ENCODE data around the gene PTEN. TPM values are rescaled to one million over a fixed set of nuclear protein-coding genes. Genes with fewer than 3 reads are reported as not detected.

PTEN gene
- polyA plus RNA-seq, 4 donors = 18.8 to 73.2 (median 27.7) TPM

GRCh38 chr10:87913156-87913921, 49.9 kb downstream of the PTEN start:
- no peaks in the 10 kb centered on the region for H3K4me1 ChIP-seq (ENCODE audit: control insufficient read depth in 3 of 3, insufficient read depth in 2 of 3, low read depth in 1 of 3, low read length in 2 of 3)
- DNase-seq = peak in 1 of 2 donors; percentile 42
- peaks cover 0 to 25% (median 2%) of the 10 kb centered on the region in 3 donors for H3K36me3 ChIP-seq (ENCODE audit: control insufficient read depth in 3 of 3, insufficient read depth in 2 of 3, low read depth in 1 of 3, low read length in 3 of 3)
- H3K27me3 ChIP-seq (ENCODE audit: control insufficient read depth in 3 of 3, insufficient read depth in 3 of 3, low read length in 3 of 3) = no peaks in the 10 kb centered on the region
- no peak overlapping the region for H3K27ac ChIP-seq (ENCODE audit: low read depth in 1 of 3, low read length in 2 of 3)
- WGBS, 3 donors = 94 to 97% (median 94%) methylated on average over 2 of the region's 2 CpGs
- H3K4me3 ChIP-seq (ENCODE audit: low read depth in 1 of 3, low read length in 3 of 3) = no peak overlapping the region
- no peak for FAIRE-seq
- peaks cover 0 to 29% of the 10 kb centered on the region in 2 donors for H3K9me3 ChIP-seq (ENCODE audit: control insufficient read depth in 2 of 2, insufficient read depth in 1 of 2, low read depth in 1 of 2, low read length in 1 of 2)

- WGBS, 3 donors = 91 to 94% (median 91%) methylated on average over 4 of the region's 4 CpGs
- H3K4me1 ChIP-seq (ENCODE audit: control insufficient read depth in 3 of 3, insufficient read depth in 2 of 3, low read depth in 1 of 3, low read length in 2 of 3) = no peaks in the 10 kb centered on the region
- peaks cover 0 to 23% of the 10 kb centered on the region in 2 donors for H3K9me3 ChIP-seq (ENCODE audit: control insufficient read depth in 2 of 2, insufficient read depth in 1 of 2, low read depth in 1 of 2, low read length in 1 of 2)
Measured at GRCh38 chr10:87915406-87915805, 52.0 kb downstream of the PTEN start.

GRCh38 chr10:87915989-87916388, 52.6 kb downstream of the PTEN start:
- no peak for FAIRE-seq
- Histone ChIP-seq H3K4me1 (ENCODE audit: control insufficient read depth in 3 of 3, insufficient read depth in 2 of 3, low read depth in 1 of 3, low read length in 2 of 3) (no peaks in the 10 kb centered on the region), H3K27me3 (ENCODE audit: control insufficient read depth in 3 of 3, insufficient read depth in 3 of 3, low read length in 3 of 3) (no peaks in the 10 kb centered on the region), H3K9me3 (ENCODE audit: control insufficient read depth in 2 of 2, insufficient read depth in 1 of 2, low read depth in 1 of 2, low read length in 1 of 2) (peaks cover 0 to 21% of the 10 kb centered on the region in 2 donors), H3K36me3 (ENCODE audit: control insufficient read depth in 3 of 3, insufficient read depth in 2 of 3, low read depth in 1 of 3, low read length in 3 of 3) (peaks cover 0 to 19% (median 0%) of the 10 kb centered on the region in 3 donors), H3K4me3 (ENCODE audit: low read depth in 1 of 3, low read length in 3 of 3) (no peak overlapping the region), H3K27ac (ENCODE audit: low read depth in 1 of 3, low read length in 2 of 3) (peak overlapping the region in 1 of 3 donors; percentile 64)
- WGBS, 3 donors = 79 to 89% (median 86%) methylated on average over 1 of the region's 1 CpG
- no peak for DNase-seq

More at GRCh38 chr10:87915406-87915805, 52.0 kb downstream of the PTEN start:
- Histone ChIP-seq H3K27me3 (ENCODE audit: control insufficient read depth in 3 of 3, insufficient read depth in 3 of 3, low read length in 3 of 3) (no peaks in the 10 kb centered on the region), H3K27ac (ENCODE audit: low read depth in 1 of 3, low read length in 2 of 3) (no peak overlapping the region), H3K4me3 (ENCODE audit: low read depth in 1 of 3, low read length in 3 of 3) (no peak overlapping the region), H3K36me3 (ENCODE audit: control insufficient read depth in 3 of 3, insufficient read depth in 2 of 3, low read depth in 1 of 3, low read length in 3 of 3) (peaks cover 0 to 19% (median 0%) of the 10 kb centered on the region in 3 donors)
- FAIRE-seq (no peak), DNase-seq (no peak)

DNA sequence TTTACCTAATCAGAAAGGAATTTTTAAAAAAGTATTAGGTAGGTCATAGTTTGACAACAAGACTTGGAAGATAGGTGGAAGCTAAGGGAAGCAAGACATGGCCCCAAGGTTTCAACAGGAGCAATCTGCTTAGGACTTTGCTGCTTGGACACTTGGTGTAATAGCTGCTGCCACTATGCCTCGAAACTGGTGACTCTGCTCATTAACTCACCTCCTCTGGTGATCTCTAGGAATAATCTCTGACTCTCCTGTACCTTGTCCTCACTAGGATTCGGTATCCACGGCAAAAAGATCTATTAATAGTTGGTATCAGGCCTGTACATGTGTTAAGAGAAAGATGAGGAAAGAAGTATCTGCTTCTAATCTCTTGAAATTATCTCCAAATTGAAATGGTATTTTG, 53.1 kb downstream of the PTEN start:
- Histone ChIP-seq H3K27me3 (ENCODE audit: control insufficient read depth in 3 of 3, insufficient read depth in 3 of 3, low read length in 3 of 3) (no peaks in the 10 kb centered on the region), H3K9me3 (ENCODE audit: control insufficient read depth in 2 of 2, insufficient read depth in 1 of 2, low read depth in 1 of 2, low read length in 1 of 2) (peaks cover 0 to 21% of the 10 kb centered on the region in 2 donors), H3K4me1 (ENCODE audit: control insufficient read depth in 3 of 3, insufficient read depth in 2 of 3, low read depth in 1 of 3, low read length in 2 of 3) (no peaks in the 10 kb centered on the region), H3K4me3 (ENCODE audit: low read depth in 1 of 3, low read length in 3 of 3) (no peak overlapping the region), H3K27ac (ENCODE audit: low read depth in 1 of 3, low read length in 2 of 3) (peak overlapping the region in 1 of 3 donors; percentile 64), H3K36me3 (ENCODE audit: control insufficient read depth in 3 of 3, insufficient read depth in 2 of 3, low read depth in 1 of 3, low read length in 3 of 3) (peaks cover 0 to 23% (median 0%) of the 10 kb centered on the region in 3 donors)
- WGBS, 3 donors = 75 to 79% (median 77%) methylated on average over 3 of the region's 3 CpGs
- FAIRE-seq (no peak), DNase-seq (peak; percentile 13 to 38)

GRCh38 chr10:87918254-87918859, 54.9 kb downstream of the PTEN start:
- H3K27ac ChIP-seq (ENCODE audit: low read depth in 1 of 3, low read length in 2 of 3) = no peak overlapping the region
- H3K27me3 ChIP-seq (ENCODE audit: control insufficient read depth in 3 of 3, insufficient read depth in 3 of 3, low read length in 3 of 3) = no peaks in the 10 kb centered on the region
- 35 to 59% (median 55%) methylated on average over 3 of the region's 3 CpGs for WGBS, 3 donors
- no peak overlapping the region for H3K4me3 ChIP-seq (ENCODE audit: low read depth in 1 of 3, low read length in 3 of 3)
- peaks cover 0 to 22% (median 0%) of the 10 kb centered on the region in 3 donors for H3K36me3 ChIP-seq (ENCODE audit: control insufficient read depth in 3 of 3, insufficient read depth in 2 of 3, low read depth in 1 of 3, low read length in 3 of 3)
- no peak for DNase-seq
- FAIRE-seq = peak; percentile 49
- H3K9me3 ChIP-seq (ENCODE audit: control insufficient read depth in 2 of 2, insufficient read depth in 1 of 2, low read depth in 1 of 2, low read length in 1 of 2) = peaks cover 0 to 16% of the 10 kb centered on the region in 2 donors
- H3K4me1 ChIP-seq (ENCODE audit: control insufficient read depth in 3 of 3, insufficient read depth in 2 of 3, low read depth in 1 of 3, low read length in 2 of 3) = no peaks in the 10 kb centered on the region

GRCh38 chr10:87920538-87920937, 57.1 kb downstream of the PTEN start:
- no peak for FAIRE-seq
- 96 to 100% (median 98%) methylated on average over 4 of the region's 4 CpGs for WGBS, 3 donors

DNA sequence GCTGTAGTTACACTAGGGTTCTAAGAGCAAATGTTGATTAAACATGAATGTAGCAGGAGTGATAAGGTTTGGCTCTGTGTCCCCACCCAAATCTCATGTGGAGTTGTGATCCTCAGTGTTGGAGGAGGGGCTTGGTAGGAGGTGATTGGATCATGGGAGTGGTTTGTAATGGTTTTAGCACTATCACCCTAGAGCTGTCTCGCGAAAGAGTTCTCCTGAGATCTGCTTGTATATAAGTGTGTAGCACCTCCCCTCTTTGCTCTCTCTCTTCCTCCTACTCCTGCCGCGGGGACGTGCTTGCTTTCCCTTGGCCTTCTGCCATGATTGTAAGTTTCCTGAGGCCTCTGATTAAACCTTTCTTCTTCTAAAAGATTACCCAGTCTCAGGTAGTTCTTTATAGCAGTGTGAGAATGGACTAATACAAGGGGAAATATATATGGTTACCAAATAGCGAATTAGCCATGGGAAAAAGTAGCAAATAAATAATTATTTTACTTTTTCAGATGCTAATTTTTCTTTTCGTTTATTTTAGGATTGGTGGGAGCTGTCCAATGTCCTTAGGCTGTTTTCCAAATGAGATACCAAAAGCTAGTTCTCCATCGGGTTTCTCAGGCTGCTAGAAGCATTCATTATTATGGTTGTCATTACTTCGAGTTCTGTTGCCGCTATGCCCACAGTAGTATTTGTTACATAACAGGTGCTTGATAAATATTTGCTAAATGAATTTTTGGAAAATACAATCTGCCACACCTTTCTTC, 58.7 kb downstream of the PTEN start:
- Histone ChIP-seq H3K4me1 (ENCODE audit: control insufficient read depth in 3 of 3, insufficient read depth in 2 of 3, low read depth in 1 of 3, low read length in 2 of 3) (peaks cover 0 to 2% (median 0%) of the 10 kb centered on the region in 3 donors), H3K36me3 (ENCODE audit: control insufficient read depth in 3 of 3, insufficient read depth in 2 of 3, low read depth in 1 of 3, low read length in 3 of 3) (peaks cover 0 to 9% (median 0%) of the 10 kb centered on the region in 3 donors), H3K4me3 (ENCODE audit: low read depth in 1 of 3, low read length in 3 of 3) (no peak overlapping the region), H3K27ac (ENCODE audit: low read depth in 1 of 3, low read length in 2 of 3) (no peak overlapping the region), H3K9me3 (ENCODE audit: control insufficient read depth in 2 of 2, insufficient read depth in 1 of 2, low read depth in 1 of 2, low read length in 1 of 2) (no peaks in the 10 kb centered on the region), H3K27me3 (ENCODE audit: control insufficient read depth in 3 of 3, insufficient read depth in 3 of 3, low read length in 3 of 3) (no peaks in the 10 kb centered on the region)
- DNase-seq = no peak
- no peak for FAIRE-seq
- 72 to 88% (median 80%) methylated on average over 10 of the region's 10 CpGs for WGBS, 3 donors

More at GRCh38 chr10:87920538-87920937, 57.1 kb downstream of the PTEN start:
- Histone ChIP-seq H3K9me3 (ENCODE audit: control insufficient read depth in 2 of 2, insufficient read depth in 1 of 2, low read depth in 1 of 2, low read length in 1 of 2) (peaks cover 0 to 1% of the 10 kb centered on the region in 2 donors), H3K36me3 (ENCODE audit: control insufficient read depth in 3 of 3, insufficient read depth in 2 of 3, low read depth in 1 of 3, low read length in 3 of 3) (peaks cover 0 to 11% (median 0%) of the 10 kb centered on the region in 3 donors), H3K4me3 (ENCODE audit: low read depth in 1 of 3, low read length in 3 of 3) (no peak overlapping the region), H3K27me3 (ENCODE audit: control insufficient read depth in 3 of 3, insufficient read depth in 3 of 3, low read length in 3 of 3) (no peaks in the 10 kb centered on the region), H3K27ac (ENCODE audit: low read depth in 1 of 3, low read length in 2 of 3) (no peak overlapping the region), H3K4me1 (ENCODE audit: control insufficient read depth in 3 of 3, insufficient read depth in 2 of 3, low read depth in 1 of 3, low read length in 2 of 3) (peaks cover 0 to 2% (median 0%) of the 10 kb centered on the region in 3 donors)
- DNase-seq = no peak

GRCh38 chr10:87923233-87923632, 59.8 kb downstream of the PTEN start:
- FAIRE-seq = no peak

More at GRCh38 chr10:87923233-87923632, 59.8 kb downstream of the PTEN start:
- H3K27me3 ChIP-seq (ENCODE audit: control insufficient read depth in 3 of 3, insufficient read depth in 3 of 3, low read length in 3 of 3) = no peaks in the 10 kb centered on the region
- H3K9me3 ChIP-seq (ENCODE audit: control insufficient read depth in 2 of 2, insufficient read depth in 1 of 2, low read depth in 1 of 2, low read length in 1 of 2) = no peaks in the 10 kb centered on the region
- no peak overlapping the region for H3K27ac ChIP-seq (ENCODE audit: low read depth in 1 of 3, low read length in 2 of 3)
- H3K4me1 ChIP-seq (ENCODE audit: control insufficient read depth in 3 of 3, insufficient read depth in 2 of 3, low read depth in 1 of 3, low read length in 2 of 3) = peaks cover 0 to 2% (median 2%) of the 10 kb centered on the region in 3 donors
- peaks cover 0 to 9% (median 0%) of the 10 kb centered on the region in 3 donors for H3K36me3 ChIP-seq (ENCODE audit: control insufficient read depth in 3 of 3, insufficient read depth in 2 of 3, low read depth in 1 of 3, low read length in 3 of 3)
- no peak for DNase-seq
- 92 to 94% (median 93%) methylated on average over 4 of the region's 4 CpGs for whole genome bisulfite sequencing, 3 donors
- no peak overlapping the region for H3K4me3 ChIP-seq (ENCODE audit: low read depth in 1 of 3, low read length in 3 of 3)
